Aorta (tissue), 5 donors: ENCODE results near the gene CENPP. TPM values are rescaled to one million over a fixed set of nuclear protein-coding genes. Genes with fewer than 3 reads are reported as not detected.

Experiments used
- ATAC-seq: fragments of 200-7000 bp; cut with Tn5 transposase; one replicate; pipeline ENCODE4 v1.9.1; 2022; ENCODE audit warnings: moderate library complexity; ENCODE audit not compliant: low FRiP score
- DNase-seq, 2 donors: peaks; one replicate each; pipeline ENCODE4 v3.0.0-alpha.2; 2020
- H3K27ac ChIP-seq, 2 donors: one replicate each; pipeline ENCODE4 v1.5.1; 2013; ENCODE audit warnings: low read length in 2 of 2, mild to moderate bottlenecking in 2 of 2, moderate library complexity in 2 of 2, control low read depth in 1 of 2, inconsistent platforms in 1 of 2, low read depth in 1 of 2
- H3K27me3 ChIP-seq, 2 donors: one replicate each; pipeline ENCODE4 v1.6.1; 2013; ENCODE audit warnings: control low read depth in 1 of 2, low read length in 1 of 2, mild to moderate bottlenecking in 1 of 2, moderate library complexity in 1 of 2; ENCODE audit not compliant: insufficient read depth in 2 of 2, control insufficient read depth in 1 of 2
- H3K36me3 ChIP-seq, 2 donors: one replicate each; pipeline ENCODE4 v1.6.1; 2013; ENCODE audit warnings: control low read depth in 1 of 2, low read length in 1 of 2, mild to moderate bottlenecking in 1 of 2; ENCODE audit not compliant: insufficient read depth in 2 of 2, control insufficient read depth in 1 of 2
- H3K4me1 ChIP-seq, 2 donors: one replicate each; pipeline ENCODE4 v1.6.1; 2013; ENCODE audit warnings: low read length in 2 of 2, control low read depth in 1 of 2, mild to moderate bottlenecking in 1 of 2, moderate library complexity in 1 of 2; ENCODE audit not compliant: insufficient read depth in 2 of 2, control insufficient read depth in 1 of 2
- H3K4me3 ChIP-seq, 2 donors: one replicate each; pipeline ENCODE4 v1.5.1; 2013; ENCODE audit warnings: low read length in 2 of 2, control low read depth in 1 of 2, mild to moderate bottlenecking in 1 of 2
- H3K9me3 ChIP-seq: one replicate; pipeline ENCODE4 v1.6.1; 2013; ENCODE audit warnings: mild to moderate bottlenecking, low read length; ENCODE audit not compliant: control insufficient read depth
- WGBS, 2 donors: extraction: QIAGEN DNeasy Blood & Tissue Kit; methylation state at CpG; one replicate each; pipeline ENCODE4 v1.1.7; 2013; 5-methylcytosine and 5-hydroxymethylcytosine counted together
- intact Hi-C, 2 donors: fragments of 100-400 bp; cut with DNase I; formaldehyde crosslinking; loops; one replicate each; pipeline versions ENCODE4 v1.14.2 to v1.15.0; 2022
- polyA plus RNA-seq, 2 donors: library from polyadenylated mRNA; stranded (reverse); fragments of 200-250 nt; gene quantifications; one replicate each; pipeline ENCODE4 v1.2.3, GENCODE V29; 2013
- total RNA-seq, 2 donors: library from RNA; stranded (reverse); fragmentation: NEBNext Ultra II Directional; extraction: Animal tissue kit (Norgen Biotek cat#: 25700); gene quantifications; one replicate each; pipeline ENCODE4 v1.2.1, GENCODE V29; 2021
- donor health status: healthy with polysubstance abuse.
- donor health status: Bipolar disorder and iron deficiency.
- donor health status: DM: no; HTN: no; CAD: no.
- donor health status: DM: no; HTN: no; CAD: no.
- donor health status: DM: yes; HTN: yes; CAD: no.

Gene CENPP
- total and polyA plus RNA-seq, 4 donors: 0.50 to 11.1 (median 4.3) TPM

DNA sequence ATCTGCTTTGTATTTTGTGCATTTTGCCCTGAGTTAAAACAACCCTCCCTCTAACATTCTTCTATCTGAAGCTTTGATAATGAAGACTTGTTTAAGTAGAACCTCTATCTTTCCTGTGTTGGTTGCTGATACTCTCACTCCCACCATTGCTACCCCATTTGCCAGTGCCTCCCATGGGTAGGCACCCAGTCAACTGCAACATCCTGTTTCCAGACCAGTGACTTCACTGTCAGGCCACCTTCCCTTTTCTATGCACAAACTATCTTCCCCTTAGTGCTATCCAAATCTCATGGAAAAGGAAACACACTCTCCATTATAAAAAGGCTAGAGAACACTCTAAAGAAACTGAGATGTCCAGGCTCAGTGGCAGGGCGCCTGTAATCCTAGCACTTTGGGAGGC lies 26.6 kb upstream of the CENPP start:
- H3K27ac ChIP-seq: no peak overlapping the region
- intact Hi-C loops: no loop called here
- ATAC-seq (no peak), DNase-seq (no peak)
- H3K4me1 ChIP-seq: peaks cover 0 to 8% of the 10 kb centered on the region in 2 donors
- 59 to 60% methylated on average over 1 of the region's 1 CpG for WGBS, 2 donors
- no peaks in the 10 kb centered on the region for H3K27me3 ChIP-seq
- peaks cover 0 to 8% of the 10 kb centered on the region in 2 donors for H3K36me3 ChIP-seq
- H3K9me3 ChIP-seq: no peaks in the 10 kb centered on the region
- H3K4me3 ChIP-seq: no peak overlapping the region

GRCh38 chr9:92300936-92301335 lies 24.8 kb upstream of the CENPP start:
- ATAC-seq (no peak), DNase-seq (no peak)
- no peak overlapping the region for H3K4me3 ChIP-seq
- H3K36me3 ChIP-seq: peaks cover 0 to 9% of the 10 kb centered on the region in 2 donors
- H3K9me3 ChIP-seq: no peaks in the 10 kb centered on the region
- no peak overlapping the region for H3K27ac ChIP-seq
- intact Hi-C loops: loop anchor here in 1 of 2 donors (10.0 kb wide), 1 partner anchor 56 kb away; no protein-coding TSS in a partner anchor
- no peaks in the 10 kb centered on the region for H3K27me3 ChIP-seq
- WGBS, 2 donors: 62 to 74% methylated on average over 1 of the region's 1 CpG
- no peaks in the 10 kb centered on the region for H3K4me1 ChIP-seq

- Histone ChIP-seq H3K36me3 (peaks cover 12 to 14% of the 10 kb centered on the region in 2 donors), H3K4me1 (peaks cover 2 to 3% of the 10 kb centered on the region in 2 donors), H3K4me3 (no peak overlapping the region), H3K9me3 (no peaks in the 10 kb centered on the region), H3K27me3 (no peaks in the 10 kb centered on the region), H3K27ac (no peak overlapping the region)
- ATAC-seq: no peak
- DNase-seq: no peak
- intact Hi-C loops: loop anchor here in 1 of 2 donors (10.0 kb wide), 1 partner anchor 64 kb away; no protein-coding TSS in a partner anchor
Measured at GRCh38 chr9:92308893-92309292, 16.9 kb upstream of the CENPP start.

GRCh38 chr9:92310562-92310961 lies 15.2 kb upstream of the CENPP start:
- WGBS, 2 donors: 79 to 88% methylated on average over 3 of the region's 3 CpGs
- Histone ChIP-seq H3K27me3 (no peaks in the 10 kb centered on the region), H3K4me1 (peaks cover 2 to 3% of the 10 kb centered on the region in 2 donors), H3K9me3 (no peaks in the 10 kb centered on the region), H3K4me3 (no peak overlapping the region), H3K27ac (peak overlapping the region in 1 of 2 donors; percentile 5), H3K36me3 (peaks cover 15 to 16% of the 10 kb centered on the region in 2 donors)
- intact Hi-C loops: no loop called here
- no peak for ATAC-seq
- no peak for DNase-seq

DNA sequence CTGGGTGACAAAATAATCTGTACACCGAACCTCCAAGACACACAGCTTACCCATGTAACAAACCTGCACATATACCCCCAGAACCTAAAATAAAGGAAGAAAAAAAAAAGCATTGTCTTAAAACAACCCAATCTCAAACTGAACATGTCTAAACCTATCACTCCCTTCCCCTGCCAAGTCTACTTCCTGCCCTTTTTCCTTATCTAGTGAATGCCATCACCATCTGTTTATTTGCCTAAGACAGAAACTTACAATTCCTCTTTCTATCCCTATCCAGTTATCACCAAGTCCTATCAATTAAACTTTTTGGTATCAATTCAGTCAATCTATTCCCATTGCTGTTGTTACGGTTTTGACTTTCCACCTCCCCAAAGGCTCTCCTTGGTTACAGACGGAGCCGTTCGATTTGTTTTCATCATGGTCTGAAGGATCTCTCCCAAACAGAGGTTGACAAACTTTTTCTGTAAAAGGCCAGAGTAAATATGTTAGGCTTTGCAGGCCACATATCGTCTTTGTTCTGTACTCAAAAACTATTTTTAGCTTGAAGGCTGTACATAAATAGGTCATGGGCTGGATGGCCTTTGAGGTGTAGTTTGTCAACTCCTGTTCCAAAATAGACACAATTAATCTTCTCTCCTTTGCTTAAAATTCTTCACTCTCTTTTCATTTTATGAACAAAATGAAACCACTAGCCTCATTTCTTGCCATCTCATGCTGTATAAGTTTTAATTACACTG lies 12.7 kb upstream of the CENPP start:
- Histone ChIP-seq H3K4me1 (peaks cover 2 to 3% of the 10 kb centered on the region in 2 donors), H3K27me3 (no peaks in the 10 kb centered on the region), H3K9me3 (no peaks in the 10 kb centered on the region), H3K36me3 (peaks cover 16% of the 10 kb centered on the region in 2 donors), H3K27ac (no peak overlapping the region), H3K4me3 (no peak overlapping the region)
- WGBS, 2 donors: 68 to 73% methylated on average over 6 of the region's 6 CpGs
- ATAC-seq (no peak), DNase-seq (no peak)
- intact Hi-C loops: no loop called here

DNA sequence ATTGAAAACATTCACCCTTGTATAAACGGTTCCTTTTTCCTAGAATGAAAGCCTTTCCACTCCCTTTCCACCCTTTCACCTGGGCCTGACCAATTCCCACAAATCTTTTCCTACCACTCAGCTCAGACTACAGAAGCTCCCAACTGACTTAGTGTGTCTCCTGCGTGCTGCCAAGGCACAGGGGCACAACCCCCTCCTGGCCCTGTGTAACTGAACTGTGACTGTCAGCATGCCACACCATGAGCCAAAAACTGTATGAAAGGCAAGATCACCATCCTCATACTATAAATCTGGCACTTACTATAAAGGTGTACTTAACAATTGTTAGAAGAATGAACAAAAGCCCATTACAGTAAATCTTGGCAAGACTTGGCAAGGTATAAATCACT lies 12.1 kb upstream of the CENPP start:
- no peaks in the 10 kb centered on the region for H3K27me3 ChIP-seq
- no peak overlapping the region for H3K4me3 ChIP-seq
- H3K4me1 ChIP-seq: peaks cover 2 to 3% of the 10 kb centered on the region in 2 donors
- H3K36me3 ChIP-seq: peaks cover 14 to 16% of the 10 kb centered on the region in 2 donors
- ATAC-seq: no peak
- WGBS, 2 donors: 60 to 67% methylated on average over 2 of the region's 2 CpGs
- H3K27ac ChIP-seq: peak overlapping the region in 1 of 2 donors; percentile 36
- H3K9me3 ChIP-seq: no peaks in the 10 kb centered on the region
- DNase-seq: no peak
- intact Hi-C loops: no loop called here

- Histone ChIP-seq H3K27me3 (no peaks in the 10 kb centered on the region), H3K36me3 (peaks cover 14 to 17% of the 10 kb centered on the region in 2 donors), H3K9me3 (no peaks in the 10 kb centered on the region), H3K4me1 (peaks cover 2 to 3% of the 10 kb centered on the region in 2 donors), H3K4me3 (no peak overlapping the region), H3K27ac (no peak overlapping the region)
- no peak for ATAC-seq
- 93% methylated on average over 5 of the region's 5 CpGs for whole genome bisulfite sequencing, 2 donors
- DNase-seq: no peak
- intact Hi-C loops: no loop called here
Measured at GRCh38 chr9:92315456-92315855, 10.3 kb upstream of the CENPP start.

DNA sequence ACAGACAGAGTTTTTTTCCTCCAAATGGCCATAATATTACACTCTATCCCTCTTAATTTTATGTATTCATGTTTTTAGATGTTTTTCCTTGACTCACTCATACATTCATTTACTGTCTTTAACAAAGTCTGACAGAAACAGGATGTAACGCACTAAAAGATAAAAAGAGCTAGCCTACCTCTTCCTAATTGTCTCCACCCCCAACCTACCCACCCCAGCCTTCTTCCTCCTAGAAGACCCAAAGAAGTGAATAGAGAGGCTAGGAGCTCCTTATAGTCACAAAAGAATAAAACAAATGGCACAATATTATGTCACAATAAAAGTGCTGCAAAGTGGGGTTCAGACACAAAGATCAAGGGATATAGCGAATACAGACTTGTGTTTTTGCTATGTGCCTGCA lies 1.3 kb upstream of the CENPP start:
- no peak overlapping the region for H3K27ac ChIP-seq
- DNase-seq (no peak), ATAC-seq (no peak)
- H3K9me3 ChIP-seq: no peaks in the 10 kb centered on the region
- no peaks in the 10 kb centered on the region for H3K27me3 ChIP-seq
- peaks cover 0 to 4% of the 10 kb centered on the region in 2 donors for H3K4me1 ChIP-seq
- peaks cover 0 to 4% of the 10 kb centered on the region in 2 donors for H3K36me3 ChIP-seq
- peak overlapping the region; percentile 62 to 88 for H3K4me3 ChIP-seq
- 22 to 26% methylated on average over 2 of the region's 2 CpGs for WGBS, 2 donors
- intact Hi-C loops: loop anchor here in 1 of 2 donors (2.0 kb wide), 1 partner anchor 310 kb away; no protein-coding TSS in a partner anchor

DNA sequence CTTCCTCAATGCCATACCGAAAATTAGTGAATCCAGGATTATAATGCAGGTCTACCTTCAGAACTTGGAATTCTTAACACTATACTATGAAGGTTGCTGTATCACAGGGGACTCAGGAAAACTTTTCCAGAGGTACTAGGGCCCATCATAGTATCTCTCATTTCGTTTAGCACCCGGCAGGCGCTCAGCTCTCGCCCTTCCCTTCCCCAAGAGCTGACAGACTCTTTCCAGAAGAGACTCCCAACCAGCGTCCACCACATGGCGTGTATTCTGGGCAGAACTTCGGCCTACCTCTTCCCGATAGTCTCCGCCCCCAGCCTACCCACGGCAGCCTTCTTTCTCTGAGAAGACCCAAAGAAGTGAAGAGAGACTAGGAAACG lies 874 bp upstream of the CENPP start:
- peaks cover 0 to 2% of the 10 kb centered on the region in 2 donors for H3K36me3 ChIP-seq
- H3K27me3 ChIP-seq: no peaks in the 10 kb centered on the region
- WGBS, 2 donors: 0% methylated on average over 12 of the region's 12 CpGs
- intact Hi-C loops: loop anchor here in 1 of 2 donors (2.0 kb wide), 1 partner anchor 310 kb away; no protein-coding TSS in a partner anchor
- ATAC-seq (peak; percentile 70), DNase-seq (peak in 1 of 2 donors; percentile 73)
- peak overlapping the region in 1 of 2 donors; percentile 71 for H3K27ac ChIP-seq
- peaks cover 0 to 4% of the 10 kb centered on the region in 2 donors for H3K4me1 ChIP-seq
- H3K4me3 ChIP-seq: peak overlapping the region; percentile 62 to 88
- H3K9me3 ChIP-seq: no peaks in the 10 kb centered on the region
